ENCODE results near the gene PRDX3.
"Not testable (repeated sequence)": the region's sequence is repeated elsewhere in the genome, so short reads cannot be mapped to it uniquely, and the experiment has no call there.

PRDX3 gene

GRCh38 chr10:119149729-119150128 is 28.9 kb downstream of the PRDX3 start:
- no peak for DNase-seq (ENCODE audit: low spot score)
- Histone ChIP-seq H3K27ac (no peak overlapping the region), H3K4me3 (no peak overlapping the region)
- TF ChIP-seq CTCF (IDR thresholded peaks at IDR 0.05): no peak

GRCh38 chr10:119149157-119149556 is 29.5 kb downstream of the PRDX3 start:
- no peak for DNase-seq (ENCODE audit: low spot score)
- Histone ChIP-seq H3K27ac (no peak overlapping the region), H3K4me3 (no peak overlapping the region)
- no peak for TF ChIP-seq CTCF (IDR thresholded peaks at IDR 0.05)

GRCh38 chr10:119143657-119144056 is 35.0 kb downstream of the PRDX3 start:
- no peak for DNase-seq (ENCODE audit: low spot score)
- Histone ChIP-seq H3K27ac (no peak overlapping the region), H3K4me3 (no peak overlapping the region)
- TF ChIP-seq CTCF (IDR thresholded peaks at IDR 0.05): no peak

- TF ChIP-seq CTCF (IDR thresholded peaks at IDR 0.05): no peak
- H3K4me3 ChIP-seq: no peak overlapping the region
- no peak overlapping the region for H3K27ac ChIP-seq
- no peak for DNase-seq (ENCODE audit: low spot score)
These were observed 37.9 kb downstream of the PRDX3 start for GRCh38 chr10:119140603-119141245.

- DNase-seq (ENCODE audit: low spot score): no peak
- Histone ChIP-seq H3K27ac (no peak overlapping the region), H3K4me3 (no peak overlapping the region)
- TF ChIP-seq CTCF (IDR thresholded peaks at IDR 0.05): no peak
These were observed 39.0 kb downstream of the PRDX3 start for GRCh38 chr10:119139464-119140067.

GRCh38 chr10:119138346-119139306 is 40.0 kb downstream of the PRDX3 start:
- peak overlapping the region in 1 of 2 donors; percentile 2 for H3K27ac ChIP-seq
- H3K4me3 ChIP-seq: no peak overlapping the region
- DNase-seq (ENCODE audit: low spot score): no peak
- no peak for TF ChIP-seq CTCF (IDR thresholded peaks at IDR 0.05)

GRCh38 chr10:119137878-119138277 is 40.7 kb downstream of the PRDX3 start:
- not testable (repeated sequence) for H3K4me3 ChIP-seq; H3K27ac ChIP-seq; DNase-seq (ENCODE audit: low spot score)
